ENCODE data around the gene TNFAIP8. TPM values are rescaled to one million over a fixed set of nuclear protein-coding genes. Genes with fewer than 3 reads are reported as not detected.

Gene TNFAIP8
- total RNA-seq, 2 experiments from 2014 or later: 106 to 114 TPM

- Mint-ChIP-seq H3K4me1 (ENCODE audit: low read depth) (peaks cover 94% of the 10 kb centered on the region), H3K27ac (peak overlapping the region; percentile 97), H3K9me3 (no peaks in the 10 kb centered on the region), H3K4me3 (peak overlapping the region; percentile 72), H3K27me3 (no peaks in the 10 kb centered on the region), H3K36me3 (ENCODE audit: low read depth) (peaks cover 36% of the 10 kb centered on the region)
- ChIA-PET CTCF (no interaction called here), POLR2A (interaction anchor here (1.5 kb wide), 1 partner anchor 20 kb away, joined by 3 read pairs; no protein-coding TSS in a partner anchor)
- intact Hi-C loops (cut with DNase I, micrococcal nuclease): loop anchor here (5.0 kb wide), 1 partner anchor 37 kb away; the partner anchor contains the start of gene TNFAIP8 (in 2 of the 2)
- TF ChIP-seq CTCF (IDR thresholded peaks at IDR 0.05): no peak
- H3K27me3 ChIP-seq (ENCODE audit: control insufficient read depth in 1 of 2, insufficient read depth in 2 of 2, low read length in 2 of 2): no peaks in the 10 kb centered on the region
- DNase-seq (no peak), ATAC-seq (ENCODE audit: poor library complexity) (no peak)
- peaks cover 92% of the 10 kb centered on the region for H3K4me1 ChIP-seq (ENCODE audit: insufficient read depth, low read length)
- H3K9me3 ChIP-seq (ENCODE audit: control insufficient read depth in 1 of 2, insufficient read depth in 1 of 2, low read length in 2 of 2): no peaks in the 10 kb centered on the region
- H3K36me3 ChIP-seq (ENCODE audit: insufficient read depth, low read length): peaks cover 6% of the 10 kb centered on the region
- no peak overlapping the region for H3K4me3 ChIP-seq (ENCODE audit: low read length)
- H3K27ac ChIP-seq (ENCODE audit: low read depth in 1 of 2, low read length in 2 of 2): peak overlapping the region in 1 of 2 donors; percentile 60
These were observed 35.9 kb upstream of the TNFAIP8 start for GRCh38 chr5:119319890-119320289.

GRCh38 chr5:119321569-119322311 lies 34.1 kb upstream of the TNFAIP8 start:
- intact Hi-C loops (cut with DNase I, micrococcal nuclease): no loop called here
- peaks cover 29% of the 10 kb centered on the region for H3K36me3 Mint-ChIP-seq (ENCODE audit: low read depth)
- ATAC-seq (ENCODE audit: poor library complexity) (peak; percentile 27), DNase-seq (no peak)
- Histone ChIP-seq H3K4me3 (ENCODE audit: low read length) (no peak overlapping the region), H3K36me3 (ENCODE audit: insufficient read depth, low read length) (peaks cover 3% of the 10 kb centered on the region), H3K9me3 (ENCODE audit: control insufficient read depth in 1 of 2, insufficient read depth in 1 of 2, low read length in 2 of 2) (no peaks in the 10 kb centered on the region), H3K27me3 (ENCODE audit: control insufficient read depth in 1 of 2, insufficient read depth in 2 of 2, low read length in 2 of 2) (no peaks in the 10 kb centered on the region), H3K4me1 (ENCODE audit: insufficient read depth, low read length) (peaks cover 92% of the 10 kb centered on the region), H3K27ac (ENCODE audit: low read depth in 1 of 2, low read length in 2 of 2) (peak overlapping the region; percentile 42 to 60)
- no peaks in the 10 kb centered on the region for H3K9me3 Mint-ChIP-seq
- H3K4me1 Mint-ChIP-seq (ENCODE audit: low read depth): peaks cover 93% of the 10 kb centered on the region
- POLR2A ChIA-PET: interaction anchor here (0.6 to 3.7 kb wide), 9 partner anchors 9 to 54 kb away, joined by 3 to 20 read pairs (median 3); no protein-coding TSS in a partner anchor
- H3K27ac Mint-ChIP-seq: peak overlapping the region; percentile 97
- CTCF ChIA-PET: interaction anchor here (0.9 kb wide), 1 partner anchor 21 kb away, joined by 3 read pairs; no protein-coding TSS in a partner anchor
- no peak for TF ChIP-seq CTCF (IDR thresholded peaks at IDR 0.05)
- no peaks in the 10 kb centered on the region for H3K27me3 Mint-ChIP-seq
- peak overlapping the region; percentile 62 for H3K4me3 Mint-ChIP-seq

- ChIA-PET CTCF (interaction anchor here (0.7 kb wide), 1 partner anchor 56 kb away, joined by 3 read pairs; no protein-coding TSS in a partner anchor), POLR2A (interaction anchor here (0.7 to 3.7 kb wide), 12 partner anchors 8 to 251 kb away, joined by 3 to 20 read pairs (median 4); partner anchors contain the start of gene DMXL1)
- H3K27me3 Mint-ChIP-seq: no peaks in the 10 kb centered on the region
- H3K4me1 ChIP-seq (ENCODE audit: insufficient read depth, low read length): peaks cover 95% of the 10 kb centered on the region
- peak; percentile 36 for ATAC-seq (ENCODE audit: poor library complexity)
- H3K27me3 ChIP-seq (ENCODE audit: control insufficient read depth in 1 of 2, insufficient read depth in 2 of 2, low read length in 2 of 2): no peaks in the 10 kb centered on the region
- peaks cover 2% of the 10 kb centered on the region for H3K36me3 ChIP-seq (ENCODE audit: insufficient read depth, low read length)
- H3K27ac Mint-ChIP-seq: peak overlapping the region; percentile 97
- peak overlapping the region; percentile 42 to 60 for H3K27ac ChIP-seq (ENCODE audit: low read depth in 1 of 2, low read length in 2 of 2)
- peaks cover 29% of the 10 kb centered on the region for H3K36me3 Mint-ChIP-seq (ENCODE audit: low read depth)
- H3K4me3 Mint-ChIP-seq: peak overlapping the region; percentile 77
- H3K4me1 Mint-ChIP-seq (ENCODE audit: low read depth): peaks cover 95% of the 10 kb centered on the region
- no peak overlapping the region for H3K4me3 ChIP-seq (ENCODE audit: low read length)
- no peak for TF ChIP-seq CTCF (IDR thresholded peaks at IDR 0.05)
- intact Hi-C loops (cut with DNase I, micrococcal nuclease): no loop called here
- DNase-seq: peak in 1 of 14 experiments; percentile 50
- no peaks in the 10 kb centered on the region for H3K9me3 ChIP-seq (ENCODE audit: control insufficient read depth in 1 of 2, insufficient read depth in 1 of 2, low read length in 2 of 2)
- no peaks in the 10 kb centered on the region for H3K9me3 Mint-ChIP-seq
These were observed 33.4 kb upstream of the TNFAIP8 start for GRCh38 chr5:119322312-119322947.

Measured in CD4-positive, alpha-beta T cell (primary cell).